Activated T-helper 2 cell treated with anti-CD3 and anti-CD28 coated beads, Interferon-gamma antibody, Interleukin-2, Interleukin-4, amounts not matched to agents 10 μg/mL and 5 μg/mL and 100 μg/mL, durations not matched to agents 14 hours and 24 hours and 36 hours (primary cell): ENCODE data around the gene TBL1X. TPM values are rescaled to one million over a fixed set of nuclear protein-coding genes. Genes with fewer than 3 reads are reported as not detected.
A peak's percentile ranks its signal among the peaks of the same experiment; 100 is the strongest.
"Not testable (repeated sequence)": the region's sequence is repeated elsewhere in the genome, so short reads cannot be mapped to it uniquely, and the experiment has no call there.

Source experiments
- DNase-seq: peaks from one replicate; pipeline ENCODE4 v3.0.0; 2021; ENCODE audit warnings: low spot score
- H3K27ac Mint-ChIP-seq: one replicate; pipeline ENCODE4 v1.8.0; 2021; ENCODE audit warnings: mixed read lengths
- H3K27me3 Mint-ChIP-seq: one replicate; pipeline ENCODE4 v1.8.0; 2021; ENCODE audit warnings: low read depth, mixed read lengths
- H3K36me3 Mint-ChIP-seq: one replicate; pipeline ENCODE4 v1.8.0; 2021; ENCODE audit warnings: low read depth, mixed read lengths
- H3K4me1 Mint-ChIP-seq: one replicate; pipeline ENCODE4 v1.8.0; 2021; ENCODE audit warnings: low read depth, mixed read lengths
- H3K4me3 Mint-ChIP-seq: one replicate; pipeline ENCODE4 v1.8.0; 2021; ENCODE audit warnings: low read depth, mild to moderate bottlenecking, moderate library complexity, mixed read lengths
- H3K9me3 Mint-ChIP-seq: one replicate; pipeline ENCODE4 v1.8.0; 2021; ENCODE audit warnings: mixed read lengths
- intact Hi-C: fragments of 100-400 bp; cut with micrococcal nuclease; formaldehyde crosslinking; loops from one replicate; pipeline ENCODE4 v1.15.1; 2023
- total RNA-seq: library from RNA; stranded (reverse); gene quantifications from 2 replicates; pipeline ENCODE4 v1.2.3, GENCODE V29; 2022

The TBL1X gene
- total RNA-seq, 1 donor from 2014 or later: 53.2 TPM

DNA sequence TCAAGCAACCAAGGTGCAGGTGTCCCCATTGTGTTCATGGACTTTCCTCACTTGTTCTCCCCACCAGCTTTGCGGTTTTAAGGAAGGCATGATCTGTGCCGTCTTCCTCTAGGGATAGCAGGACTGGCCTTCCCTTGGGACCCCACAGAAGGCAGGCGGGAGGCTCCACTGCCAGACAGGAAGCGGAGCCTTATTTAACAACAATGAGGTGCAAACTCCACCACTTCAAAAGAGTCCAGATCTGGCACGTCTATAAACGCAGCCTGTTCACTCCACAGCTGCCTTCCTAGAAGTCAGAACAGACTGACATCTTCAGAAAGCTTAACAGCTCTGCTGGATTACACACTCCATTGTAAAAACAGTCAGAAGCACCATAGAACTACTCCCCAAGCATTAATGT lies 302.5 kb downstream of the TBL1X start:
- Mint-ChIP-seq H3K9me3 (no peaks in the 10 kb centered on the region), H3K4me3 (no peak overlapping the region), H3K4me1 (no peaks in the 10 kb centered on the region), H3K36me3 (no peaks in the 10 kb centered on the region), H3K27ac (no peak overlapping the region), H3K27me3 (peaks cover 15% of the 10 kb centered on the region)
- intact Hi-C loops: no loop called here
- no peak for DNase-seq

DNA sequence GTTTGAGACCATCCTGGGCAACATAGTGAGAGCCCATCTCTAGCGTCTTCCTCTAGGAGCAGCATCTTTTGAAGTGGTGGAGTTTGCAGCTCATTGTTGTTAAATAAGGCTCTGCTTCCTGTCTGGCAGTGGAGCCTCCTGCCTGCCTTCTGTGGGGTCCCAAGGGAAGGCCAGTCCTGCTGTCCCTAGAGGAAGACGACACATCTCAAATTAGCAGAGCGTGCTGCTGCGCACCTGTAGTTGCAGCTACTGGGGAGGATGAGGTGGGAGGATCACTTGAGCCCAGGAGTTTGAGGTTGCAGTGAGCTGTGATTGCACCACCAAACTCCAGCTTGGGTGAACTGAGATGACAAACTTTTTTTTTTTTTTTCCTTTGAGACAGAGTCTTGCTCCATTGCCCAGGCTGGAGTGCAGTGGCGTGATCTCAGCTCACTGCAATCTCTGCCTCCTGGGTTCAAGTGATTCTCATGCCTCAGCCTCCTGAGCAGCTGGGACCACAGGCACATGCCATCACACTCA lies 303.5 kb downstream of the TBL1X start:
- intact Hi-C loops, H3K36me3 Mint-ChIP-seq, H3K27ac Mint-ChIP-seq, H3K4me1 Mint-ChIP-seq, DNase-seq, H3K4me3 Mint-ChIP-seq, H3K9me3 Mint-ChIP-seq: not testable (repeated sequence)
- H3K27me3 Mint-ChIP-seq: peaks cover 14% of the 10 kb centered on the region

DNA sequence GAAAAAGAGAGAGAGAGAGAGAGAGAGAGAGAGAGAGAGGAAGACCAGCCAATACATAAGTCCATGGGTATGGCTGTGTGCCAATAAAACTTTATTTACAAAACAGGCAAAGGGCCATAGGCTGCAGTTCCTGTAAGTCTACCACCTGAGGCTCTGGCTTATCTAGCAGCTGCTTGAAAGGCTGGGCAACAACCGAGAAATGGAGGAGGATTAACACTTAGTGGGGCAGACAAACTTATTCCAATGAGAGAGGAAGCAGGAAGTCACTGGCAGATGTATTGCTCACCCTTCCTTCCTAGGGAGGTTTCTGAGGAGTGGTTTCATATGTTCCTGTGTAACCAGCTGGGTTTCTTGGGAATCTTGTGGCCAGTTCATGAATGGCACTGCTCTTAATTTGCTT lies 305.5 kb downstream of the TBL1X start:
- Mint-ChIP-seq H3K36me3 (no peaks in the 10 kb centered on the region), H3K27me3 (peaks cover 15% of the 10 kb centered on the region), H3K27ac (no peak overlapping the region), H3K9me3 (no peaks in the 10 kb centered on the region), H3K4me1 (no peaks in the 10 kb centered on the region), H3K4me3 (no peak overlapping the region)
- no peak for DNase-seq
- intact Hi-C loops: no loop called here

DNA sequence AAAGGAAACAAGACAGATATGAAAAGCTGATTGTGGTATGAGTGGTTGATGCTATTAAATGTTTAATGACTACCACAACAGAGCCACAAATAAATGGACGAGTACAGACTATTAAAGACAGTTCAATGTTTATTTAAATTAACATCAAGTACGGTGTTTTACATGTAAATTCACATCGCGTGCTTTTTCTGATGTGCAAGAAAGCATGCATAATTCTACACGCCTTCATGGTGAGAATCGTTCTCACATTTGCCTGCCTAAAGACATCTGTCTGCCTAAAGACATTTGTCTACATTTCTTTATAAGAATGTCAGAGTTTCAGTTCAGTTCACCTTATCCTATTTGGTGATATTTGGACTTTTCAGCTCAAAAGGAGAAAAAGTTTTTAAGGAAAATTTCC lies 308.1 kb downstream of the TBL1X start:
- no peak for DNase-seq
- H3K4me1 Mint-ChIP-seq: no peaks in the 10 kb centered on the region
- no peak overlapping the region for H3K4me3 Mint-ChIP-seq
- intact Hi-C loops: no loop called here
- no peaks in the 10 kb centered on the region for H3K9me3 Mint-ChIP-seq
- H3K27ac Mint-ChIP-seq: no peak overlapping the region
- no peaks in the 10 kb centered on the region for H3K36me3 Mint-ChIP-seq
- H3K27me3 Mint-ChIP-seq: peaks cover 12% of the 10 kb centered on the region

DNA sequence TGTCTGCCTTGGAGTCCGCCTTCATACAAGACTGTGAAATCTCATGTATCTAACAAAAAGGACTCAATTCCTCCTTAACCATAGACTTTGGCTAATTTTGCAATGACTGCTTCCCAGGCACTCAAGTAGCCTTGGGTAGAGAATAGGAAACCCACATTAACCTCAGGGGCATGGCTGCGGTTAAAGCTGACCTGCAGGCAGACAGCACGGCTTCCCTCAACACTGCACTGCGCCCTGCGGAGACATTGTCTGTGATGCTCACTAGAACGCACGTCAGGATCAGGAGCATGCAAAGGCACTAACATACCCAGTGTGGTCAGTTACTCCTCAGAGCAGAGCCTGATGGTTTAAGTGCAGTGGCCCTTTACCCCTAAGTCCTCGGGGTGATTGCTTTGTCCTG lies 311.1 kb downstream of the TBL1X start:
- intact Hi-C loops: no loop called here
- Mint-ChIP-seq H3K36me3 (no peaks in the 10 kb centered on the region), H3K9me3 (no peaks in the 10 kb centered on the region), H3K27ac (no peak overlapping the region), H3K4me3 (no peak overlapping the region), H3K27me3 (peaks cover 13% of the 10 kb centered on the region), H3K4me1 (no peaks in the 10 kb centered on the region)
- no peak for DNase-seq

DNA sequence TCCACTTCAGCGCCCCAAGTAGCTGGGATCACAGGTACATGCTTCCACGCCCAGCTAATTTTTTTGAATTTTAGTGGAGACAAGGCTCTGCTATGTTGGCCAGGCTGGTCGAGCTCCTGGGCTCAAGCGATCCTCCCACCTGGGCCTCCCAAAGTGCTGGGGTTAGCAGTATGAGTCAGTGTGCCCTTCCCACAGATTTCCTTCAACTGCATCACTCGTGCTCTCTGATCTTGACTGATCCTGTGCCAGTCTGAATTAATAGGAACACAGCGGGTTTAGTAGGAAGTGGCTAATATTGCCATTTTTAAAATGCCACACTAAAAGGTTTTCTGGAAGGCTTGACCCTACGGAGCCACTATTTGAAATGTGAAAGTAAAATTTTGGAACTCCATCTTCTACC lies 317.1 kb downstream of the TBL1X start:
- Mint-ChIP-seq H3K27ac (no peak overlapping the region), H3K27me3 (peaks cover 30% of the 10 kb centered on the region), H3K4me1 (no peaks in the 10 kb centered on the region), H3K4me3 (no peak overlapping the region), H3K9me3 (no peaks in the 10 kb centered on the region), H3K36me3 (no peaks in the 10 kb centered on the region)
- no peak for DNase-seq
- intact Hi-C loops: no loop called here

DNA sequence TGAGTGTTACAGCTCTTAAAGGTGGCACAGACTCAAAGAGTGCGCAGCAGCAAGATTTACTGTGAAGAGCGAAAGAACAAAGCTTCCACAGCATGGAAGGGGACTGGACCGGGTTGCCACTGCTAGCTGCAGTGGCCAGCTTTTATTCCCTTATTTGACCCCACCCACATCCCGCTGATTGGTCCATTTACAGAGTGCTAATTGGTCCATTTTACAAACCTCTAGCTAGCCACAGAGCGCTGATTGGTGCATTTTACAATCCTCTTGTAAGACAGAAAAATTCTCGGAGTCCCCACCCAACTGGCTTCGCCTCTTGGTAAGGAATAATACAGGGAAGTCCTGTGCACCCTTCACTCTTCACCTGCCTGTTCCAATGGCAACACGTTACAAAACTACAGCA lies 319.5 kb downstream of the TBL1X start:
- H3K4me1 Mint-ChIP-seq: no peaks in the 10 kb centered on the region
- no peaks in the 10 kb centered on the region for H3K9me3 Mint-ChIP-seq
- H3K36me3 Mint-ChIP-seq: no peaks in the 10 kb centered on the region
- H3K27ac Mint-ChIP-seq: no peak overlapping the region
- H3K4me3 Mint-ChIP-seq: no peak overlapping the region
- peaks cover 37% of the 10 kb centered on the region for H3K27me3 Mint-ChIP-seq
- DNase-seq: no peak
- intact Hi-C loops: no loop called here

DNA sequence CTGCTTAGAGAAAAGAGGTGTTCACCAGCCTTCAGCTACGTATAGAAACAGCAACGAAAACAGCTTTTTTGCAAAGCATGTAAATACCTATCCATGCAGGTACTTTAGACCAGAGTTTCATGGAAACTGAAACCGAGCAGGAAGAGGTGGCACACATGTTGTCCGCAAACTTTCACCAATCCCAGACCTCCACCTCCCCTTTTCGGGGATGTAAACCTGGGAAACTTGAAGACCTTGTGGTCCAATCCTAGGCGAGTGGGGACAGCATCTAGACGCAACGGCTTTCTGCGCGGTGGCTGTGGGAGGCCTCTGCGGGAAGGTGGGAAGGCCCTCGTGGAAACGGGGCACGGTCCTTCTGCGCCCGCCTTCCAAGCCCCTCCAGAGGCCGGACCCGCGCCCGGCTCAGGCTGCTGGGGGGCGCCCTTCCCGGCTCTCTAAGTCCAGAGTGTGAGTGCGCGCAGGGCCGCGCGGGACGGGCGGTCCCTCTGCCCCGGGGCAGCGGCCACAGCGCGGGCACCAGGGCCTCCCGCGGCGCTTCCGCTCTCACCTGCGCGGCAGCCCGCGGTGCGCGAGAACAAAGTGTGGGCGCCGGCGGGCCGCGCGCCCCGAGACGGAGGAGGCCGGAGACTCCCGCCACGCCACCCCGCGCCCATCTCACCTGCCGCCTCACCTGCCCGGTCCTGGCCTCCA lies 320.5 kb downstream of the TBL1X start:
- intact Hi-C loops: no loop called here

DNA sequence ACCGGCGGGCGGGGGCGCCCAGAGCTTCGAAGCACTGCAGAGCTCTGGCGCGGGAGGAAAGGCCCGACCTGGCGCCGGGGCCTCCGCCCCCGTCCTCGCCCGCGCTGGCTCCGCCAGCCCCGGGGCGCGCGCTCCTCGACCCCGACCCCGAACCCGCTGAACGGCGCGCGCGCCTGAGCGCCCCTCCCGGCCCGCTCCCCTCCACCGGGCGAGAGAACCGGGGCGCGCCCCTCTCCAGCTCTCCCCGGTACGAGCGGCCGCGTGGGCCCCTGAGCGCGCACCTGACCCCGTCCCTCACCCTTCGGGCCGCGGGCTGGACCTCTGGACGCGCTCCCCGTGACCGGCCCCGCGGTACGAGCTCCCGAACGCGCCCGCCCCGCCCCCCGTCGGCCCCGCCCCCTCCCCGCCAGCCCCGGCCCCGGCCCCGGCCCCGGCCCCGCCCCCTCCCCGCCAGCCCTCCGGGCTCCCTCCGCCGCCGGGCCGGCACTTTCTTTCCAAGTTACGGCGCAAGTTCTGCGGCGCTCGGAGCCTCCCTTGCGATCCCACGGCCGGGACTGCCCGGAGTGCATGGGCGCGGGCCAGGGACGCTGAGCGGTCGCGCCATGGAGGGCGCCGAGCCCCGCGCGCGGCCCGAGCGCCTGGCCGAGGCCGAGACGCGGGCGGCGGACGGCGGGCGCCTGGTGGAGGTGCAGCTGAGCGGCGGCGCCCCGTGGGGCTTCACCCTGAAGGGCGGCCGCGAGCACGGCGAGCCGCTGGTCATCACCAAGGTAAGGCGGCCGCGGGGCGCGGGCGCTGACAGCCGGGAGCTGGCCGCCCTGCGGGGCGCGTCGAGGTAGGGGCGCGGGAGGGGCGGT lies 321.3 kb downstream of the TBL1X start, which contains the start of gene SHROOM2:
Gene SHROOM2, plus strand, starts transcription at position 486 of the 854 bp plus-strand sequence. Its CDS starts 117 bp downstream, at position 603.
- DNase-seq: no peak
- H3K4me3 Mint-ChIP-seq: peak within 1 kb of the TSS; percentile 51
- intact Hi-C loops: no loop called here
- H3K4me1 Mint-ChIP-seq: no peaks in the 10 kb centered on the region
- H3K36me3 Mint-ChIP-seq: no peaks in the 10 kb centered on the region
- no peaks in the 10 kb centered on the region for H3K9me3 Mint-ChIP-seq
- no peak within 1 kb of the TSS for H3K27ac Mint-ChIP-seq
- H3K27me3 Mint-ChIP-seq: peaks cover 38% of the 10 kb centered on the region

More for the DNA sequence above, 320.5 kb downstream of the TBL1X start:
- no peak for DNase-seq
- H3K36me3 Mint-ChIP-seq: no peaks in the 10 kb centered on the region
- H3K27me3 Mint-ChIP-seq: peaks cover 38% of the 10 kb centered on the region
- no peaks in the 10 kb centered on the region for H3K9me3 Mint-ChIP-seq
- no peak overlapping the region for H3K4me3 Mint-ChIP-seq
- no peaks in the 10 kb centered on the region for H3K4me1 Mint-ChIP-seq
- no peak overlapping the region for H3K27ac Mint-ChIP-seq

DNA sequence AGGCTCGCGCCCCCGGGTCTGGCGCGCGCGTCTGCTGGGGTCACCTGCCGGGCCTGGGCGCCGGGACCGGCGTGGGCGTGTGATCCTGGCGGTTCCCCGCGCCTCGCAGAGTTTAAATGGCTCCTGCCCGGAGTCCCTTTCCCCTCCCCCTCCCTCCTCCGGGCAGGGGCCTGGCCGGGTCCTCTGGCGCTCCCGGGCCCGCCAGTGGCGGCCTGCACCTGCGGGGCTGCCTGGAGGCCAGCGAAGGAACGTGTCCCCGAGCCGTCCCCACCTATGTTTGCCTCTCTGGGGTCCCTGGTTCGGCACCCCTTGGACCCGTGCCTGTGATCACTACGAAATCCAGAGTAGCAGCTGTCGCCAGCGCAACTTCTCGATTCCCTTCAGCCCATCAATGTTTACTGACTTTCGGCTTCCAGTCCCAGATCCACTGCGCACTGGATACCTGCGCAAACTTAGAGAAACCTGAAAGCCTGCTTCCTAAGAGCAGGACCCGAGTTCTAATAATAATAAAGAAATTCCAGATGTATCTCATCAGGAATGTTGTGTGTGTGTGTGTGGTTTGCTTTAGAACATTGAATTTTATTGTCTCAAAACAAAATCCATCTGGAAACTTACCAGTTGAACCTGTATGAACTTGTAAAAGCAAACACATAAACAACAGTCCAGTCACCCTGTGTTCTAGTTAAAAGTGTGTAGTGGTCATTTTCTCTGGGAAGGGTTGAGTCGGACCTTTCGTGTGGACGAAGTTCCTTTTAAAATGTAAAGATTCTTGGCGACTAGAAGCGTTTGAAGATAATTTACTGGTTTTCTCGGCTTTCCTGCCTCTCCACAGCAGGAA lies 322.2 kb downstream of the TBL1X start:
- H3K27me3 Mint-ChIP-seq: peaks cover 38% of the 10 kb centered on the region
- H3K27ac Mint-ChIP-seq: no peak overlapping the region
- H3K36me3 Mint-ChIP-seq: no peaks in the 10 kb centered on the region
- peak overlapping the region; percentile 51 for H3K4me3 Mint-ChIP-seq
- H3K9me3 Mint-ChIP-seq: no peaks in the 10 kb centered on the region
- no peaks in the 10 kb centered on the region for H3K4me1 Mint-ChIP-seq
- intact Hi-C loops: no loop called here
- DNase-seq: no peak

DNA sequence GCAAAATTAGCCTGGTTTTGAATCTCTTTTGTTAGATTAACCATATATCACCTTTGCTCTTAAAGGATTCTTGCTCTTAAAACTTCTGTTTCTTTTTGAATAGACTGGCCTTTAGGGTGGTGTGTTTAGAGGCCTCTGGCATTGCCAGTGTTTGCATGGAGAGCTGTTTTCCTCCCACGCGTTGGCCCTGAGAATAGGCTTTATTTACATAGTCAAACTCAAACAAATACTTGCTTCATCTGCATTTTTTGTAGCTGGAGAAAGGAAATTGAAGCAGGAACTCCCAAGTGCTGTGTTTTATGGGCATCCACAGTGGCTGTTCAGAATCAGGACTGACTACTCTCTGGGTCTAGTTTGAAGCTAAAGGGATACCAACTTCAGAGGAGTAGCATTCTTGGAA lies 324.1 kb downstream of the TBL1X start:
- intact Hi-C loops: no loop called here
- Mint-ChIP-seq H3K9me3 (no peaks in the 10 kb centered on the region), H3K27me3 (peaks cover 30% of the 10 kb centered on the region), H3K36me3 (no peaks in the 10 kb centered on the region), H3K4me3 (no peak overlapping the region), H3K4me1 (no peaks in the 10 kb centered on the region), H3K27ac (no peak overlapping the region)
- no peak for DNase-seq

DNA sequence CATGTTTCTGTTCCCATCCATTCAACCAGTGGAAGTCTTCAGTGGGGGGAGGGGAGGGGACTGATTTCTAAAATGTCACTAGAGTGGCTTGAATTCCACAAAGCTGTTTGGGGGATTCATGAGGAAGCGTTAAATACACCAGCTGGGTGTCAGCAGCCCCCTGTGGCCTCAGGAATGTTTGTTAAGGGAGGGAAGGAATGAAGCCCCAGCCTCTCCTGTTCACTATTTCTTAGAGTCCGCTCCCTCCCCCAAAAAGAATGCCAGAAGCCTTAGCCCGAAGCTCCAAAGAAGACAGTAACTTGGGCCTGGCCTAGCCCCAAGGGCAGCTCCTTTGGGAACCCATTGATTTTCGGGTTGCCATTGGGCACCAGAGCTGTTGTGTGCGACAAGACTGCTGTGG lies 324.7 kb downstream of the TBL1X start:
- Mint-ChIP-seq H3K36me3 (no peaks in the 10 kb centered on the region), H3K27ac (no peak overlapping the region), H3K4me3 (no peak overlapping the region), H3K4me1 (no peaks in the 10 kb centered on the region), H3K9me3 (no peaks in the 10 kb centered on the region), H3K27me3 (peaks cover 25% of the 10 kb centered on the region)
- no peak for DNase-seq
- intact Hi-C loops: no loop called here
